8988T (cell line): ENCODE results near the gene TSPAN14.

Experiments
- DNase-seq: peaks from one replicate; pipeline ENCODE4 v3.0.0; 2011

TSPAN14 gene

DNA sequence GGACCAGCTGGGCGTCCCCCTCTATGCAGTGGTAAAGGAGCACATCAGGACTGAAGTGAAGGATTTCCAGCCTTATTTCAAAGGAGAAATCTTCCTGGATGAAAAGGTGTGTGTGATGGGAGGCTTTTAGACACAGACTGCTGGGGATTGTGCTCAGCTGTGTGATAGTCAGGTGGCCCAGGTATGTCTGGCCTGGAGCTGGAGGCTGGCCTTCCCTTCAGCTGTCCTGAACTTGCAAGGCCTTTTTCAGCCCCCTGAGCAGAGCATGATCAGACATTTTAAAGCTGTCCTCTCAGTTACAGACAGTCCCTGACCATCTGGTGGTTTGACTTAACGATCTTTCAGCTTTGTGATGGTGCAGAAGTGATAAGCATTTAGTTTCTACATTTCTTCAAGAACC lies 28.2 kb upstream of the TSPAN14 start:
- DNase-seq: no peak

DNA sequence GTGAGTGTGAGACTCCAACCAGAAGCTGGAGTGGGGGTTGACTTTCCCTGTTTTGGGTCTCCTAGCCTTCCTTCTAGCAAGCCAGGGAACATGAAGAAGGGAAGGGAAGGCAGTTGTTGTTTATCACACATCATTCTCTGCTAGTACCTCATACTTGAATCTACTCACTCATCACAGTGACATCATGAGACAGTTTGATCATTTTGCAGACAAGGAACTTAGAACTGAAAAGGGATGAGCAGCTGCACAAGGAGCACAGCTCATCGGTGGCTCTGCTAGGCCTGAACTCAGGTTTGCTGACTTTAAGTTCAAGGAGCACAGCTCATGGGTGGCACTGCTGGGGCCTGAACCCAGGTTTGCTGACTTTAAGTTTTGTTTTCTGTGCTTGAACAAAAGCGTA lies 26.6 kb upstream of the TSPAN14 start:
- no peak for DNase-seq

DNA sequence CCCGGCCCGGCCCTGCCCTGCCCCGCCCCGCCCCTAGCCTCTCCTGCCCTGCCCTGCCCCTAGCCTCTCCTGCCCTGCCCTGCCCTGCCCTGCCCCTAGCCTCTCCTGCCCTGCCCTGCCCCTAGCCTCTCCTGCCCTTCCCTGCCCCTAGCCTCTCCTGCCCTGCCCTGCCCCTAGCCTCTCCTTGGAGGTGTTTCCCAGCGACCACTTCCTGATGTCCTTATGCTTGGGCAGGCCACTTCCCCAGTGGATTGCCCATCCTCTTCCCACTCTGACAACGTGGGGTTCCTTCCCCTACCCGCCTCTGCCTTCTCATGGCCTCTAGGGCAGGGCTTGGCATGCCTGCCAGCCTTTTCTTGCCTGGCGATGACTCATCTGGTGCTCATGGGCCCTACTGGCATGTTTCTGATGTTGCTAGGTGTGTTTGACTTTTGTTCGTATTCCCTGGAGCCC lies 24.6 kb upstream of the TSPAN14 start:
- DNase-seq: peak; percentile 76

DNA sequence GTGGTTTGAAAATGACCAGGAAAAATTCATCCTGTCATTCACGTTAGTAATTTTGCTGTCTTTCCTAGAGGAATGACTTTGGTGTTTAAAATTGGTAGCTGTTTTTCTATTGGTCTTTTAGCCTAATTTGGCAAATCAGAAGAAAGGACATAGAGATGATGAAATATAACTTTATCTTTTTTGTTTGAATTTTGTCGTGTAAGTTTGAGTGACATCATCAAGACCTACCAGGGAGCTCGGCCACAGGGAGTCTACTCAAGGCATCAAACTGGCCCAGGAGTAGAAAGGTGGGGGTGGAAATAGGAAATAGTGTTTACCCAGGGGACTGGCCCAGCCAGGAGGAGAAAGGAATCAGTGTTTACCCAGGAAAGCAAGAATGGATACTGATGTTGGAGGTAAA lies 21.0 kb upstream of the TSPAN14 start:
- no peak for DNase-seq

DNA sequence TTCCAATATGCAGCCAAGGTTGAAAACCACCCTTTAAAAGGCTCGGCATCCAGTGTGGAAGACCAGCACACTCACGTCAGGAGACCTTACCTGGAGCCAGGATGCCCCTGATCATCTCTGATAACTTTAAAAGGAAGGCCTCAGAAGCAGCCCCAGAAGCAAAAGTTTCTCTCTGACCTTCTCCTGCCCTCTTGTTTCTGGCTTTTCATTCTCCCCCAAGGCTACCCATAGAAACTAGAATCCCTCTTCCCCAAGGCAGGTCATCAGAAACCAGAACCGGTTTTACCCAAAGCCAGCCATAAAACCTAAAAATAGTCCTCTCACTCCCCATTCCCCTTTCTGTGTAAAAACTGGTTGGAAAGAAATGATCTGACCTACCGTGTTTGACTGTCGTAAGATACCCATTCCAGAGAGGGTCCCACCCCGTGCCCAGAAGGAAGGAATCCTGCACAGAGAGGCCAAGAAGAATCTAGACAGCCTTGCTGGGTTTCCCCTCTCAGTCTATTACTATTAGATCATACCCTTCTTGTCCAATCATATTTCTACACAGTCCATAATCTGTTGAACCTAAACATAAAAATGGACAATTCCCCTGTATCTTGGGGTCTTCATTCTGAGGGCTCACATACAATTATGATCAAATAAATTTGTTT lies 17.5 kb upstream of the TSPAN14 start:
- no peak for DNase-seq

DNA sequence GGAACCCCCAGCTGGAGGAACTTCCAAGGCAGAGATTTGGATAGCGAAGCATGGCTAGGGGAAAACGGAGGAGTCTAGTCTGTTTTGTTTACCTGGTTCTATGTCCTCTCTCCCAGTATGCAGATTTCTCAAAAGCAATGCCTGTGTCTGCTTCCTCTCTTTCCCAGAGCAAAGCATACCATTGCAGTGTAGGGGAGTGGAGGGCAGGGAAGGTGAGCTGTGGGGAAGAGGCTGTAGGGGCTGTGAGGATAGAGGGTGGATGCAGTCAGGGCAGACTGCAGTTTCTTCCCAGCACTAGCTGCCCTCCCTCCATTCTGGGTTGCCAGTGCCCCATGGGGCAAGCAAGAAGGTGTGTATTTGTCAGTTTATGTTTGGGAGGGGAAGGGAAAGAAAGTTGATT lies 16.9 kb upstream of the TSPAN14 start:
- DNase-seq: no peak

DNA sequence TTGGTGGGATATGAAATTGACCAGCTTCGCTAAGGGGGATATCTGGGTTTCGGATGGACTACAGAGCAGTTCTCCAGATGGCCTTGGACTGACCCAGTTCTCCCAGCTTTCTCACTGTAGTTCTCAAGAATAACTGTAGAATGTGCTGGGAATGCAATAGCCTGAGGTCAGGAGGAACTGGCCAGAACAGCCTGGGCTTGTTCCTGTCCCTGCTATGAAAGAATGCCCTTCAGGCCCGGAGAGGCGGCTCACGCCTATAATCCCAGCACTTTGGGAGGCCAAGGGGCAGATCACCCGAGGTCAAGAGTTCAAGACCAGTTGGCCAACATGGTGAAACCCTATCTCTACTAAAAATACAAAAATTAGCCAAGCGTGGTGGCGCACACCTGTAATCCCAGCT lies 12.3 kb upstream of the TSPAN14 start:
- DNase-seq: no peak

DNA sequence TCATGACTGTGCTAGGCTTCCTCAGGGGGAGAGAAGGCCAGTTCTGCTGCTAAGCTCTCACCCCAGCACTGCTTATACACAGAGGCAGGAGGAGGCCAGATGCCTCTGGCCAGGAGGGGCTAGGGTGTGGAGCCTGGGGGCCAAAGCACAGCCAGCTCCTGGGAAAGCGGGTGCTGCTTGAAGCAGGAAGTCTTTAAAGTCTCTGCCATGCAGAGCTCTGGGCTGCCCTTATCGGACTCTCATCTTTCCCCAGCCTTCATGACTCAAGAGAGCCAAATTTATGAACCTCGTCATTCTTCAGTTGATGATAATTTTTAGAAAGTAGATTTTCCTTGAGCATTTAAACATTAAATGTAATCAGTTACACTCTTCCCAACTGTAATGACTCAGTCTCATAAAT lies 11.2 kb upstream of the TSPAN14 start:
- DNase-seq: no peak

DNA sequence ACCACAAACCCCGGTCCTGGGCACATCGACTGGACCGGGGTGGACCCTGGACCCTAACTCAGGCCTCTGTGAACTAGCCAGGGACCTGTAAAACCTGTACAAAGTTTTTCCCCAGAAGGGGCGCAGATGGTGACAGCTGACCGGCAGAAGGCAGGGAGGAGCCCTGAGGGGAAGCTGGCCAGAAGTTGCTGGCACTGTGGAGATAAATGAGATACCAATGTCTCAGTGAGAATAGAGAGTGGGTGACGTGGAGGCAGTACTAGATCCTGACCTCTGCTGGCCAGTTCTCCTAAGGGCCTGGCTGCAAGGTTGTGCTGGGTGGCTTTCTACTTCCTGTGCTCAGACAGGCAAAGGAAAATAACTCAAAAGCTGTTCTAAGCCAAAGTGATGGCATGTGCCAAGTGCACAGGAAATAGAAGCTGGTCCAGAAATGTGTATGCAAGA lies 10.6 kb upstream of the TSPAN14 start:
- no peak for DNase-seq

DNA sequence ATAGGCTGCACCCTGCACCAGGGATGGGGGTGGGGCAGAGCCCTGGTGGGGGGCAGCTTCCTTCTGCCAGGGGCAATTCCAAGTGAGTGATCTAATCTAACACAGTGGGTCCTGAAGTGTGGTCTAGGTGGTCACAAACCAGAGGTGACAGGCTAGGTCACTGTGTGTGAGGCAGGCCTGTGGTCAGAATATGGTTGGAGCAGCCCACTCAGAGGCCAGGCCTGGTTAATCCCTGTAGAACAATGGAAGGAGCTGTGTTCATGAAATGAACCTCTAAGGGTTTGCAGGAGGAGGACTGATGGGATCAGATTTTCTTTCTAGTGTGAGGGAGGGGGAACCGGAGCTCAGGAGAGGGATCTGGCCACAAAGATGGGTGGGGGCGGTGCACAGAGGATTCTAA lies 10.0 kb upstream of the TSPAN14 start:
- DNase-seq: no peak

DNA sequence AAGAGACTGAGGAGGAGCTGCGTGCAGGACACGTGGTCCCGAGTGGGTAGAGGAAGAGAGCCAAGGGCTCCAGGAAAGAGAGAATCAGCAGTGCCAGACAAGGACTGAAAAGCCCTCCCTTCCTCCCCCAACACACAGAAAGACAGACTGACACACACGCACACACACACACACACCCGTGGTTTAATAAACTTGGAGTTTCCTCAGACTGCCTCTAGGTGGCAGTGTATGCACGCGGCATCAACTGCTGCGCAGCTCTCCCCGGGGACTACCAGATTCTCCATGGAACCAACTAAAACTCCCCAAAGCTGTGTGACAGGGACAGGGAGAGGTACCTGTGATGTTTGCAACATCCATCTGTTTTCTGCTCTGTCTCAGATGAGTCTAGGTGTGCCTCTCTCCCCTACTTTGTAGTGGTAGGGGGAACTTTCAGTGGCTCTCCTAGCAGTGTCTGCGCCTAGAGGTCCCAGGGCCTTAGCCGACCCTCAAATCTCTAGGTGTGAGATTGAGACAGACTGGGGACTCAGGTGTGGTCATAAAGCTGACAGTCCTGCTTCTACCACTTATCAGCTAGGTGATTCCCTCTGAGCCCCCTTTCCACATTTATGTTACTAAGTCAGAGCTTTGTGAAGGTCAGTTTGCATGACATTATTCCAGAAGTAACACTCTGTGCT lies 9.3 kb upstream of the TSPAN14 start:
- DNase-seq: no peak

DNA sequence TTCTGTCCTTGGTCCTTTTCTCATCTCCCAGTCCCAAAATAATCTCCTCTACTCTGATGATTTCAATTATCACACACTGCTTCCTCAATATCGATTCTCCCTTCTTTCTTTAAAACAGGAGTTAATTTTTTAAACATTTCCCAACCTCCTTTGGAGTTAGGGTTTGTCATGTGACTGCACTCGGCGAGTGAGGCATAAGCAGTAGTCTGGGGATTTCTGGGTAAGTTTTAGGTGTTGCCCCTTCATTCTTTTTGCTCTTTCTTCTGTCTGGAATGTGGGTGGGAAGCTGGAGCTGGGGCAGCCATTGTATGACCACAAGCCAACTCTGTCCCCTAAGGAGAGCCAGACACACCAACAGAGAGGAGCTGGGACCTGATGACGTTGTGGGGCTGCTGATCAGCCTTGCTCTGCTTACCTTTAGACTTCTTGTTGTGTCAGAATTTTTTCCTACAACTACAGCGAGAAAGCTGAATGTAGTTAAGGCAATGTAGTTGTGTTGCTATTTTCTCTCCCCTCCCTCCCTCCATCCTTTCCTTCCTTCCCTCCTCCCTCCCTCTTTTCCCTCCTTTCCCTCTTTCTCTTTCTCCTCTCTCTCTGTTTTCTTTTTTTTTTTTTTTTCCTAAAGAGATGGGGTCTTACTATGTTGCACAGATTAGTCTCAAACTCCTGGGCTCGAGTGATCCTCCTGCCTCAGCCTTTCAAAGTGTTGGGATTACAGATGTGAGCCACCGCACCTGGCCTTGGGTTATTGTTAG lies 6.5 kb upstream of the TSPAN14 start:
- no peak for DNase-seq

DNA sequence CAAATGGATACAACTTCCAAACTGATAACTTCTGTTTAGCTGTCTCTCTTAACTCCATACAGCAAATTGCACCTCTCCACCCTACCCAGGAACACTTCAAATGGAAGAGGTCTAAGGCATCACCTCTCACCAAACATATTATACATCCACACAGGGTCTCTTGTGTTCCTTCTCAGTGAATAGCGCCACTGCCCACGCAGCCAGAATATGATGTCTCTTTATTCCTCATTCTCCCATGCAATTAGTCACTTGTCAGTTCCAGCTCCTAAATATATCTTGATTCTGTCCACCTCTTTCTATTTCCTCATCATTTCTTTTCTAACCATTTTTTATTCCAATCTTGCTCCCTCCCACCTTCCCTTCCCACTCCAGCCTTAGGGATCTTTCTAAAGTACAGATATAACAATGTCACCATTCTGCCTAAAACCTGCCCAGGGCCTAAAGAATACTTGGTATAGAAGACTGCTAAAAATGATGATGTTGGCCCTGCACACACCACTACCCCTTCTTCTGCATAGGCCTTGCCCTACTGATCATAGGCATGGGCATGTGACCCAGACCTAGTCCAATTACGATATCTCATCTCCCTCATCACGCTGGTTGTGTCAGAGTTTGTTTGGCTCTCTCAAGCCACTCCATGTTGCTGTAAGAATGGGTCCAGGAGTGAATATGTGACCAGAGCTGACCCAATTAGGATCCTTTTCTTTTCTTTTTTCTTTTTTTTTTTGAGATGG lies 5.7 kb upstream of the TSPAN14 start:
- no peak for DNase-seq

DNA sequence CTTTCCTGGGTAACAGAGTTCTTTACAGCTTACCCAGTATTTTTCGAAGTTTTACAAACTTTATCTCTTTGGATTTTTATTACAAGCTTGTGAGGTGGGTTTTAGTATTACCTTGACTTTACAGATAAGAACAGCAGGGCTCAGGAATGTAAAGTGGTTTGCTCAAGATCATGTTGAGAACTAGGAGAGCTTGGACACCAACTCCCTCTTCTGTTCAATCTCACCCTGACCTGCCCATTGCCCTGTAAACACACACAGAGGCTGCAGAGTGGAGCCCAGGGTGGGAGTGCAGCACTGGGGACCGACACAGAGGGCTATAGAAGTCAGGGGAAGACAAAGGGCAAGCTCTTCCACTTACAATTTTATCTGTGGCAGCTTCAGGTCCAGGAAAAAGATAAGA lies 4.6 kb upstream of the TSPAN14 start:
- DNase-seq: no peak

DNA sequence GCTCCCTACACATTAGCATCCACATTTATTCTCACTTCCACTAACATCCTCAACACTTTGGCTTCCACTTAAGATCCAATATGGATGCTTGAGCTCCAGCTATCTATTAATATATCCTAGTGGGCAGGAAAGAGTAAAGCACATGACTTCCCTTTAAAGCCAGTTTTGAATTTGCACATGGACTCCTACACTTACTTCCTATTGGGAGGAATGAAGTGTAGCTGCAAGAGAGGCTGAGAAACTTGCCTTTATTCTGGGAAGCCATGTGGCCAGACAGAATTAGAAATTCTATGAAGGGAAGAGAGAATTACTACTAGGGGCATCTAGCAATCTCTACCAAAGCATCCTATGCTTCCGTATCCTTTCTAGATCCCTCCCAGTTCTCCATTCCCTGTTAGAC lies 3.0 kb upstream of the TSPAN14 start:
- DNase-seq: no peak

DNA sequence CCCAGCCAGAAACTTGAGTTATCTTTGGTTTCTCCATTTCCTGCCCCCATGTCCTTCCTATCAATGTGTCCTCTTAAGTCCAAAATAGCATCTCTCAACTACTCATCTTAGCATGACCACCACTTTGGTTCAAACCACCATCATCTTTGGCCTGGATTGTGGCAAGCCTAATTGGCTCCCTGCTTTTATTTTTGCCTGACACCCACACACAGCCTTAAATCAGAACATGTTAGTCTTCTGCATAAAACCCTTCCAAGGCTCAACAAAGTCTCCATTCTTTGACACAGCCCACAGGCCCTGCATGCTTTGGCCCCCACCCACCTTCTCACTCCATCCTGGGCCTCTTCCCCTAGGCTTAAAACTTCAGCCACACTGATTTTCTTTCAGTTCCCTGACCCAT lies 2.0 kb upstream of the TSPAN14 start:
- DNase-seq: no peak

DNA sequence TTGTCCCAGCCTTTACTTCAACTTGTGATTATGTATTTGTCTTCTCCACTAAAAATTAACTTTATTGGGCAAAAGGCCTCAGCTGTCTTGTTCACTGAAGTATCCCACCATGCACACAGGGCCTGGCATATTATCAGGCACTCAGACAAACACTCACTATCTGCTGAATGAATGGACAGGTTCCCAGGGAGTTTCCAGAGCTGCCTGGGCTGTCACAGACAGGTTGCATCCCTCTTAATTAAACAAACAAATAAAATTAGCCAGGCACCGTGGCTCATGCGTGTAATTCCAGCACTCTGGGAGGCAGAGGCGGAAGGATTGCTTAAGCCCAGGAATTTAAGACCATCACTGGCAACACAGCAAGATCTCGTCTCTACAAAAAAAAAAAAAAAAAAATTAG lies 1.5 kb upstream of the TSPAN14 start:
- DNase-seq: no peak

DNA sequence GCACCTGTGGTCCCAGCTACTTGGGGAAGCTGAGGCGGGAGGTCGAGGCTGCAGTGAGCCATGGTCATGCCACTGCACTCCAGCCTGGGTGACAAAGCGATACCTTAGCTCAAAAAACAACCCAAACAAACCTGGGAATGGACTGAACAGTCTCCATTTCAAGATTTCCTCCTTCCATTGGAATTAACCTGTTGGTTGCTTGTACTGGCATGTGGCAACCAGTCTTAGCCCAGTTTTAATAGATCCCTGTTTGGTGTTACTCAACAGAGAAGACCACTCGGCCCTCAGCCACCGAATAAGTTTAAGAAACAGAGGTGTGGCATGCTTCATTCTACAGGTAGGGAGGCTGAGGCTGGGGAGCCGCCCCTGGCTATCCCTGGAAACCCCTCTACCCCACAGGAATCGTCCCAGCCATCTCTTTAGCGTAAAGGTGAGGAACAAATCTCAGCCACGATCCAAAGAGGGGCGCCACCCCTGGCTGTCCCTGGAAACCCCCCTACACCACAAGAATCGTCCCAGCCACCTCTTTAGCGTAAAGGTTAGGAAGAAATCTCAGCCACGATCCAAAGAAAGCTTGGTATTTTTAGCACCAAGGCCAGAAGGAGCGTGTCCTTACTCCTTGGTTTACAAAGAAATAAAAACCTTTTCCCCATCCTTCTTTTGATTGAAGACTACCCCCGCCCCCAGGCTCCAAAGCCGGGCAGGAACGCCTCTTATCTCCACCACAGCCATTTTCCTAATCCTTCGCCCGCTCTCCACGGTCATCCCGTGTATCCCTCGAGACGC lies 861 bp upstream of the TSPAN14 start:
- no peak for DNase-seq

DNA sequence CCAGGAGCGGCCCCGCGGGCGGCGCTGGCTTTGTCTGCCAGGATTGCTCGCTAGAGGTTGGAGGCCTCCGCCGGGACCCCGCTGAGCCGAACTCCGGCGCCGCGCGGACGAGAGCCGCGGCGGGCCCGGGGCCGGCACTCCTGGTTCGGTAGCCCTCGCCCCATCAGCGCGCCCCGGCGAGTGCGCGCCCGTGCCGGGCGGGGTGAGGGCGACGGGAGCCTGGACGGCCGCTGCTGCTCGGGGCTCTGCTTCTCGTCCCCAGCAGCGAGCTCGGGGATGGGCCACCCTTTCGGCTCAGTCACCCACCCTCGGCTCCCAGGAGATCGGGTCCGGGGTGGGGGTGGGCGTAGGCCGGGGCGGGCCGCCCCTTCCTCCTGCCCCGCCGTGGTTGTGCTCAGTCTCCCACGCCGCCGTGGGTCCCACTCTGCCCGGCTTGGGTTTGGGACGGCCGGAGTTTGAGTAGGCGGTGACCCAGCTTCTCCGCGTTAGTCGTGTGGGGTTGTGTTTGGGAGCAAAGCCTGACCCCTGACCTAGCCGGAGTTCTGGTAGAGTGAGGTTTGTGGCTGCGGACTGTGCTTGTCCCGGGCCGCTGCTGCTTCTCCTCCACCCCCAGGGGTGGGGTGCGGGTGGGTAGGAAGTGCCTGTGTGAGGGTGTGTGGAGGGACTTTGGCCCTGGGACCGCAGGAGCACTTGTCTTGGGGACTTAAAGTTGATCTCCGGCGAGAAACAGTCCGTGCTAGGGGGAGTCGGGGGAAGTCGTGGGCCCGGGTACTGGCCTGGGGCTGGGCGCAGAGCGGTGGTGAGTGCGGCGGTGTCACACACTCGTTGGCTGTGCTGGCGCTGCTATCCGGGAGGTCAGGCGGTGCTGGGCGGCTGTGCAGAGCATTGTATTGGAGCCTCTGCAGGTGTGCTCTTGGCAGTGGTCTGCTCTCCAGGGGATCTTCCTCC lies 677 bp downstream of the TSPAN14 start:
- peak; percentile 60 for DNase-seq

DNA sequence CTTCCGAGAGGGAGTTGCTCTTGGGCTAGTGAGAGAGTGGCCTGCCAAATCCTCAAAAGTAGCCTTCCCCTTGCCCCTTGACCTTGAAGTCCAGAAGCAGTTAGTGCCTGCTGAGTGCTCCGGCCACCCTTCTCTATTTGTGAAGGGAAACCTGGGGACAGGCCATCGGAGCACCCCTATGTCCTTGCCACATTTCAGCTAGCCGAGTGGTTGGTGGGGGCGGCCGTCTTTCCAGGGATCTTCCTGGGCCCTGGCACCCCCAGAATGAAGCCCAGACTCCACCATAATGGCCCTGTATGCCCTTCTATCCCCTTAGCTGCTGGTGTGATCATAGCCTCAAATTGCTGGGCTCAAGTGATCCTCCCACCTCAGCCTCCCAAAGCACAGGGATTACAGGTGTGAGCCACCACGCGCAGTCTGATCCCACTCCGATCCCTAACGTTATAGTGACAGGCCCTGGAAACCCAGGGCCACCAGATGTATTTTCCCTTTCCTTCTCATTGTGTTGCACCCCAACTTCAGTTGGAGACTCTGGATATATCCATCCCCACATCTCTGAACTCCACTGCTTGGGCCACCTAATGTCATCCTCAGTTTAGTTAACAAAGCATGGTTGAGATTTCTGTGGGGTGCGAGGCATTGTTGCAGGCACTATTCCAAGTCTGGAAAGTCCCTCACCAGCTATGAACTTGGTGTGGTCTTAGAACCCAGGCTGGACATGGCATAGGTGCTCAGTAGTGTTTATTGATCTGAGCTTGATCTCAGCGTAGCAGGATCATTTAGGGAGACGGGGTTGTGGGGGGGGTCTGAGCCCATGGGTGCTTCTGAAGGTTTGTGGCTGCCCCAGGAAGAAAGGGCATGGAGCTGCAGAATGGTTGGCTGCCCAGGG lies 1.6 kb downstream of the TSPAN14 start:
- no peak for DNase-seq
